Measurements from ENCODE around the gene BRI3.

The BRI3 gene

DNA sequence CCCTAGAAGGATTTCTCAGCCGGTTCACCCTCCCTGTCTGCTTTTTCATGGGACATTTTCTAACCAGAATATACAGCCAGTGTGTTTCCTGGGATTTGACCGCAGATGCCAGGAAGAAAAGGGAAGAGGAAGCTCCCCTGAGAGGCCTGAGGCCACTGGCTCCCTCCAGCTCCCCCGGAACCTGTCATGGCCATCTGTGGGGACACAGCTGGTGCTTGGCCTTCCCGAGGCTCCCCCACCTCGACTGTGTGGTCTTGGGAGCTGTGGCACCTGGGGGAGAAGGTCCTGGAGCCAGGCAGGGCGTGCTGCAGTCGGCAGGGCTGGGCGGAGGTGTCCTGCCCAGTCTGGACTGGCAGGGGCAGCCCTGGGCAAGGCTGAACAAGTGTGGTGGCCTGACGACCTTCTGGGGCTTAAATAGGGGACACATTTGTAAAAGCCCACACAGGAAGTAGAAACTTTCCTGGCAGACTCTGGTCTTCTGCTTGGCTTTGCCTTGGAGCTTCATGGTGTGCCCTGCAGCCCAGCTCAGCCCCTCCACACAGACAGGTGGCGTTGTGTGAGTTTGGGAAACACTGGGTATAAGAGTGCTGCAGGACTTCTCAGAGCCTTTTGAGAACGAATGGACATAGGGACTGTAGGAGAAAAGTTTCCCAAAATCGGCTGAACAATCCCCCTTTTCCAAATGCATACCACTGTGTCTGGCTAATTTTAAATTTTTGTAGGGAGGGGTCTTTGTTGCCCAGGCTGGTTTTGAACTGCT is 6.8 kb downstream of the BRI3 start:
- no peak for DNase-seq

DNA sequence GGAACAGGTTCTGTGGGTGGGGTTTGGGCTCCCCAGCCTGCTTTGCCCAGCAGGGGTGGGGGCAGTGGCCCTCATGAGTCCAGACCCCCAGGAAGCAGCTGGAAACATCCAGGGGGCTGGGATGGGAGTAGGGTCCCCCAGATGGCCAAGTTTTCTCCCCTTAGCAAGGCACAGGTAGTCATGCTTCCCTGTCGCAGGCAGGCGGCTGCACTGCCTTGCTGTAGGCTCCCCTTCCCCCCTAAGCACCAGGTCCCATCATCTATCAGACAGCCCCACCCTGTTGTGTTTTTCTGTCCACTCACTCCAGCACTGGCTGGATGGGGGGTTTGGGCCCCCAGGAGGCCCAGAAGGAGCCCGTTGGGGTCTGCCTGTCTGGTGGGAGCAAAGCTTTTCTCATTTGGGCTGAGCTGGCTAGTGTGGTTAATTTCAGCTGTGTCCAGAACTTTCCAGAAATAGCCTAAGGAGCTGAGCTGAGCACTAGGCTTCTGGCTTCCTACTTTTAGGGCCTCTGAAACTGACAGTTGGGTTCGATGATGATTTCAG is 7.9 kb downstream of the BRI3 start:
- DNase-seq, result no peak

DNA sequence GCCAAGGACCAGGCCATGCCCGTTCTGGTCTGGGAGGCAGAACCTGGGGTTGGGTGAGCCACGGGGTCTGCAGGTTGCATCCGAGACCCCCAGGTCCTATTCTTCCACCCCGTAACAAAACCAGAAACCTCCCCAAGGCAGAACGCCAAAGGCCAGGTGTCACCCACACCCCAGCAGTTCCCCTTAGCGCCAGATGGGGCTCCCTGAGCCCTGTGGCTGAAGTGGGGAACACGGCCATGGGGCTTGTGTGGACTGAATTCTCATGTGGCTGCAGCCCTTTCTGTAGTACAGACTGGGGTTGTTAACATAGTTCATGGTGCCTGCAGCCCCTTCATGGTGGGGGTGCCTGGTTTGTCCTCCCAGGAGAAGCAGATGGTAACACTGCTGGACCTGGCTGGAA is 10.2 kb downstream of the BRI3 start:
- DNase-seq, result no peak

DNA sequence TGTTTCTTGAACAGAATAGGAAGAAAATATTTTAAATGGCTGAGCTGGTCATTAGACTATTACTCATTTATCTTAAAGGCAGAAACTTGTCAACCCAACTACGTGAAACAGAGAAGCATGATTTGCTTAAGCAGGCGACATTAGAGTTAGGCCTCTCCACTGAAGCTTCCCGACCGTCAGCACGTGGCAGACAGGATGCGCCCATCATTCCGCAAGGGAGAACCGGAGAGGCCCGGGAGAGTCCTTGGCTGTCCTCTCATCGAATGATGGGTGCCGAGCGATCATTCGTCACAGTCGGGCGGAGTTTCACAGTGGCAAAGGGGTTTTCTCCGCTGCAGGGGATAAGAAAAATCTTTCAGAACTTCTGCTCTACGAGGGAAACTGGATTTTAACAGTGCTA is 11.8 kb downstream of the BRI3 start:
- no peak for DNase-seq

DNA sequence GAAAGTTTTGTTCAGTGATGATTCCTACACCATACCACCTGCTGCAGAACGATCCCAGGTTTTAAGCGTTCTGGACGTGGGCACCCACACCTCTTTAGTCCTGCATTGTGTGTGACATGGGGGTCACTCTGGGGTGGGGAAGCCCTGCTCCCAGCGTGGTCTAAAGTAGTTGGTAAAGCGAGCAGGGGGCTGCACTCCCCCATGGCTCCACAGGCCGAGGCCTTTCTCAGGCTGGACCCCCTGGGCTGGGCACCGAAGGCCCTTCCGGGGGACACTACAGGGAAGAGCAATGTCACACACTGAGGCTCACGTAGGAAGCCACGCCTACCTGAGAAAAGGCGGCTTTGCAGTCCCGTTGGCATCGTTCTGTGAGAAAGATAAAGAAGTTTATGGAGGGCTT is 12.3 kb downstream of the BRI3 start:
- DNase-seq, result no peak

DNA sequence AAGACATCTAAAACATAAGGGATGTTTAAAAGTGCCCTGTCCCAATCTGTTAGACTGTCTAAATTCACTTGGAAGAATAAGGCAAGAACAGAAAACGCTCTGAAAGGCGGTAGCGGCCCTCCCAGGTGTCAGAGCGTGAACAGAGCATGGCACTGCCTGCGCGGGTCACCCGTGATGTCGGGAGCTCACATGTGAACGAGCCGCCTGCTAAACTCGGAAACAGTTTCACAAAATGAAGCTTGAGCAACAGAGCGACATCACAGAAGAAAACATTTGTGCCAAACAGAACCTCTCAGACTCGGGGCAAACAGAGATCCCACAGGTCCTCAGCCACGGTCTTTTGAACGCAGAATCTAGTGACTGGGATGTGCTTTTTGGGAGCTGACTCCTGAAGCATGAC is 12.8 kb downstream of the BRI3 start:
- DNase-seq, result no peak

DNA sequence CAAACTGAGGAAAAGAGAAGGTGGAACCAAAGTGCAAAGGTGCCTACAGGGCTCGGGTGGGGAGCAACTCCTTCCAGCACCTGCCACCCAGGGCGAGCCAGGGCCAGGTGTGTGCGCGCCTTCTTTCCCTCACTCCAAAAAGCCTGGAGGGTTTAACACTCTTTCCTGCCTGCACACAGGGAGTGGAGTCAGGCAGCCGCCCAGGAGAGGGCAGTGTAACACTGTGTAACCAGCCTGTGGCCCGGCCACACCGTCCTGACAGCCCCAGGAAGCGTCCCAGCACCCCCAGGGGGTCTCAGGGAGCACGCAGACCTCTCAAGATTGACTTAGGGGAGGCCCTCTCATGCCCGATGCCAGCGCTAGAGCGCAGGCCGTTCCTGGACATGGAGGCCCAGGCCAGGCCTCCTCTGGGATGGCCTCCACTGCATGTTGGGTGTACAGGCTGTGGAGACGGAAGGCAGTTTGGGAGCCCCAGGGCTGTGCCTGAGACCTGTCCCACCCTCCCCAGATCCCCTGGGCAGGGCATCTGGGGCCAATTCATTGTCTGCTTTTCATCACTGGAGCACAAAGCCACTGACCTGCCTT is 13.4 kb downstream of the BRI3 start:
- DNase-seq, result peak; percentile 88 to 89

DNA sequence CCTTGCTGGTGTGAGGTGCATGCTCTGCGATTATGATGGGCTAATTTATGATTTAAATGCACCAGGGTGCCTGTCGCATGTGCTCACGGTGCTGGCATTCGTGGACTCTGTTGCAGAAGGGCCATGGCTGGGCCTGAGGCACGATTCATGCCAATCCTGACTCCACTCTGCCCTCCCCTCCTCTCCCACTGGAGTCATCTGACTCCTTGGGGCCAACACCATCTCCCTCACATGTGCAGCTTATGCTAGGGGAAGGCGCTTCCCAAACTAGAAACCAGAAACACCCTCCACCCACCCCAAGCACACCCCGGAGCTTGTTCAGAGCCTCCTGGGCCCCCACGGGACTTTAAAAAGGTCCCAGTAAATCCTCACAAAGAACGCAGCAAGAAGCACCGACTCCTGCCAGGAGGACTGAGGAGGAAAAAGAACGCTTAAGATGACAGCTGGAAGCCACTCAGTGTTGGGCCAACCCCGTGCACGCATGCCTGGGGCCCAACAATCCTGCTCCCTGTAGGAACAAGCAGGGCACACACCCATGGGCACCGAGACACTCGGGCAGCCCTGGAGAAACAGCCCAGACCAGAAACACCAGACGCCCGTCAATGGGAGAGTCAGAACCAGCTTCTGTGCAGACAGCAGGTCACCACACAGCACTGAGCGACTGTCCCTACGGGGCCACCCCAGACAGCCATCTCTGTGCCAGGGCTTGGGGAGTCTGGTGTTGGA is 14.1 kb downstream of the BRI3 start:
- DNase-seq, result no peak

DNA sequence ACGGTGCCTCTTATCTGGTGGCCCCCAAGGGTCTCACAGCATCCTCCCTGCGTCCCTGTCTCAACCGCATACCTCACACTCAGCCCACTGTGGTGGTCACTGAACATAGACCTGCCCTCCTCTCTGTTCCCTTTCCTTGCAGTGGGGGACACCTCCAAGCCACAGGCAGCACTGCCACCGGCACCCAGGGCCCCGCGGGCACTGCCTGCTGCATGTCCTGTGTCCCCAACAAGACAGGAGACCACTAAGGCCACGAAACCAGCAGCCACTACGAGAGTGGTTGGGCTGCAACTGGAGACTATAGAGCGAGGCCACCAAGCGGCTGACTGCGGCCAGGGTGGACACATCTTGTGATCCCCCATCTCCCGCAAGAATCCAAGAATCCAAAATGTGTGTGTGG is 15.3 kb downstream of the BRI3 start:
- no peak for DNase-seq

DNA sequence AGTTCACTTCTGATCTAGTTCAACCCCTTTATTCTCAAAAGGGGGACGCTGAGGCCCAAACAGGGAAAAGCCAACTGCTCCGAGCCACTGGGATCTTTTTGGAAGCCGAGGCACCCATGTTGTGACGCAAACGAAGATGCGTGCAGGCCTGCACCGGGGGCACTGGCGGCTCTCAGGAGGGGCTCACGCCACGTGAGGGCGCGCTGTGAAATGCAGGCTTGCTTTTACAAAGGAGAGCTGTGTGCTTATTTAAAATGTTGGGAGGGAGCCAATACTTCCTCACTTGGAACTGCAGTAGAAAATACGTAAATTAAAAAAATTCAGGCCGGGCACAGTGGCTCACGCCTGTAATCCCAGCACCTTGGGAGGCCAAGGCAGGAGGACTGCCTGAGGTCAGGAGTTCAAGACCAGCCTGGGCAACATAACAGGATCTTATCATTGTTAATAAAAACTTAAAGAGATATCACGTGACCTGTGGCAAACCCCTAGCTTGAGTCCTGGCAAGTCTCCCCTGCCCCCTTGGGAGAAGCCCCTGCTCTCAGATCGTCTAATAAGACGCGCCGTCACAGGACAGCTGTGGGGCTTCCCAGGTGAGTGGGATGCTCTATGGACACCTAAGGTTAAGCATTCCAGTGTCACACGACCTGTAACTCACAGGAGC is 16.3 kb downstream of the BRI3 start:
- DNase-seq, result no peak

DNA sequence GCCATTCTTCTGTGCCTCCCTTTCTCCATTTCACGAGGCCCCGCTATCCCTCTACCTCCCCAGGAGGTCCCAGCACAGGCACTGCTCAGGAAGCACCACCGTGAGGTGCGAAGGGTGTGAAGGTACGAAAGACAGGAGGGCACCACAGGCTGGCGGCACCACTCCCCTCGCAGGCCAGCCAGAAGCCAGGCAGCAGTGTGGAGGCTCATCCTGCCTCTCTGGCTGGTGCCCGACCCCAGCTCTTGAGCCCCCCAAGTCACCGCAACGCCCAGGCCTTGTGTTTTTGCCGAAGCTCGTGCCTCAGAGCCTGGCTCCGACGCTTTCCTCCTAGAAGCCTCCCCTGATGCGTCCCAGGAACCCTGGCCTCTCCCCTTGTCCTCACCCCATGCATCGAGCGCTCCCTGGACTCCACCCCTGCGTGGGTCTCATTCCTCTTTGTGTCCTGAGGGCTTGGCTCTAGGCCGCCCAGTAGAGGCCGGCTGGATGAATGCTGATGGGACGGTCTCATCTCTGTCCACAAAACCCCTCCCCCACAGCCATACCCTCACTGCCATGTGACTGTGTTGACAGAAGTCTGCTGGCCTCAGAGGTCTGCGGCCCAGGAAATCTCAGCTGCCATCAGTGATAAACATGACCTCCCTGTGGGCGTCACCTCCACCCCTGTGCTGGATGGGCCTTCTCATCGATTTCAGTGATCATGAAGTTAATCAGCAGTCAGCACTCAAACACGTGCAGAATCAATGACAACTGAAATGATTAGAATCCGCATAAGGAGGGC is 19.3 kb downstream of the BRI3 start:
- DNase-seq, result no peak

DNA sequence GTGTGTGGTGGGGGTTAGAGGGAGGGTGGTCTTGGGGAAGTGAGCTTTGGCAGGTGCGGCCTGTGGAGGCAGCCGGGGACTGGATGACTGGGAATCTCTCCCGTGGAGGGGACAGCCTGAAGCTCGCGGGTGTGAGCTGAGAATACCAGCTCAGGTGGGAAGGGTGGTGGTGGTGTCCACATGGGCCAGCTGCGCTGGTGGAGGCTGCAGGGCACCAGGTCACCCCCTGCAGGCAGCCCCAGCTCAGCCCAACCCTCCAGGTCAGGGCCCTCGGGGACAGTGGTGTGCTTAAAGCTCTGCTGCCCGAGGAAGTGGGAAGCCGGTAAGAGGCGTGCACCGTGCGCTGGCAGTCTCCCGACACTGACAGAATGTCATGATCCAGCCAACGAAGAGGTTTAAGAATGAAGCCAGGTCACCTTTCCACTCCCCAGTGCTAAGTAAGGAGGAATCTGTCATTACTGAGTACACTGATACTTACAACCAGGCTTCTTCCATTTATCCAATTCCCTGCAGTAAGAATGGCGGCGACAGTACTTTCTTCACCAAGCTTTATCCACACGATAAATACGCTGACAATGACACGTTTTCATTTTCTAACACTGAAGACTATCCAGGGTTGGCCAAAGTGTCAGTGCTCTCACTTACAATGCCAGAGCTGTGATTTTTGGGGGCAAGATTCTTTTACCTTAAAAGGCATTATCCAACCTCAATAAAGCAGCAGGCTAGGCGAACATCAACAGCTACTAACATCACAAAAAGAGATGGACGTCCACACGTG is 20.4 kb downstream of the BRI3 start:
- no peak for DNase-seq

DNA sequence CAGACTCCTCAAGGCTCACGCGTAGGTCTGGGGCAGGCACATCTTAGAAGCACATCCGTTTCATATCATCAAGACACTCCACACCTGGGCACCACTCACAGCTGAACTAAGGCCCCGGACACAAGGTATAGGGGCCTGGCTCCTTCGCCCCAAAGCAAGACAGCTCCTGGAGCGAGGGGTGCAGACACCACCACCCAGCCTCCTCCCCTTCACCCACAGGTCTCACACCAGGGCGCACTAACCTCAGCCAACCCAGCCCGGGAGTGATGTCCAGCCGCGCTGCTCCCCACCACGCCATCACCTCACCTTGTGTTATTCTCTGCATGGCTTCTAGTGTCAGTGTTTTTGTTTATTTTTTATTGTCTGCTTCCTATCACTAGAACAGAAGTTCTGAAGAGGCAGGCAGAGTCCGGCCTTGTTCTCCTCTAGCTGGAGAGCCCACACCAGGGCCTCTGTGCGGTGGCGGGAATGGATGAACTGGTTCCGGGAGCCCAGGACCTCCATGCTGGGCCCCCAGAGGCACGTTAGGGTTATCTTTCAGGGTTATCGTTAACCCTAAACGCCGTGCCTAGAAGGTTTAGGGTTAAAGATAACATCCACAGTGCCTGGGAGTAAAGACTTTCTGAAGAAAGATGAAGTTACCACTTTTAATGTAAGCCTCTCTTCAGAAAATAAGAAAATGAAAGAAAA is 21.8 kb downstream of the BRI3 start:
- no peak for DNase-seq

DNA sequence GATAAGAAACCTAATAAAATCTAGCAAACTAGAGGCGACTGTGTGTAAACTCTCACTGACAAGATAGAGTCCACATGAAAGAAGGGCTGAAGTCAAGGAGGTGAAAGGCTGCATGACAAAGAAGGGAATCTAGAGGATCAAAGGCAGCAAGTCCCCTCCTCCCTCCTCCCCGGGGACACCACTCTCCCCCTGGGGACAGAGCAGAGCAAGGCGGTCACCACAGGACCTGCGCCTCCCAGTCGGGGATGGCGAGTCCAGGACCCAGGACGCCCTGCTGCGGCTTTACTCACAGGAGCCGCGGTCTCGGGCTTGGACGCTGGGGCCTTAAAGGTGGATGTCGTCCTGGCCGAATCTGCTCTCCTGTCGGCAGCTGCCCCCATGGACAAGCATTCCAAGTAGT is 22.4 kb downstream of the BRI3 start:
- DNase-seq, result no peak

DNA sequence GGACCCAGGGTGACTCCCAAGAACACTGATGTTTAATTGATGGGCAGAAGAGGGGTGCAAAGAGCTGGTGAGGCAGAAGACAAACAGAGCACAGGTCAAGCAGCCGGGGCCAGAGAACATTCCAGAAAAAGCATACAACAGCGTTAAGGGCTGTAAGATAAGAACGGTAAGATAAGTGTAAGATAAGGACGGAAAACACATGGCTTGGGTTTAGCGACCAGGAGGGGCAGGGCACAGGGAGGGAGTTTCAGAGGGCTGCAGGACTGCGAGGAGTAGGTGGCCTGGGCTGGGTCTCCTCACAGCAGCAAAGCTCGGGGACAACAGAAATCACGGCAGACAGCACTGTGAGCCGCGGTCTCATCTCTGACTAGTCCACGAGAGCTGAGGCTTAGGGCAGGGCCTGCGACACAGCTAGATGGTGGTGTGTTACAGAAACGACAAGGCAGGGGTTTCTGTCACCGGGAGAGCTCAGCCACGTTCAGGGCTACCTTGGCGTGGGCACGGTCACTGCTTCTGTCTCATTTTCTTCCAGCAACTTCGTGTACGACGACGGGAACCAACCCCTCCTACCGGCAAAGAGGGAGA is 24.6 kb downstream of the BRI3 start:
- no peak for DNase-seq

DNA sequence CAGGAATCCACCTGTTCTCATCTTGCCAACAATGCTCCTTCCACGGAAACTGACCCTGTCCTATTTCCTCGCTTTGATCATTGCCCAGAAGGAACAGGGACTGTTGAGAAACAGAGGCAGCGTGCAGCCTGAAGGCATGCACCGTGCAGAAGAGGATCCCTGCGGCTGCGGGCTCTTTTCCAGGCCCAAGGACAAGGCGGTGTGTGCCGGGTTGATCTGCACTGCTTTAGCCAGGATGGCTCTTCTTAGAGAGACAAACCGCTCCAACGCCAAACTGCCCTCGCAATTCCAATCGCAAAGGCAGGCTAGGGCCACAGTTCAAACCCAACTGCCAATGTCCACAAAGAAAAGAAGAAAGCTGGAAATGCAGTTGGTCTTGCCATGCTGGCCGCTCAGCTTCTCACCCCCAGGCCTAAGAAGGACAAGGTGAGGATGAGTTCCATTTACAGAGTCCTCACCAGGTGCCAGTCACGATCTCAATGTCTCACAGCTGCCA is 26.5 kb downstream of the BRI3 start:
- DNase-seq, result no peak

DNA sequence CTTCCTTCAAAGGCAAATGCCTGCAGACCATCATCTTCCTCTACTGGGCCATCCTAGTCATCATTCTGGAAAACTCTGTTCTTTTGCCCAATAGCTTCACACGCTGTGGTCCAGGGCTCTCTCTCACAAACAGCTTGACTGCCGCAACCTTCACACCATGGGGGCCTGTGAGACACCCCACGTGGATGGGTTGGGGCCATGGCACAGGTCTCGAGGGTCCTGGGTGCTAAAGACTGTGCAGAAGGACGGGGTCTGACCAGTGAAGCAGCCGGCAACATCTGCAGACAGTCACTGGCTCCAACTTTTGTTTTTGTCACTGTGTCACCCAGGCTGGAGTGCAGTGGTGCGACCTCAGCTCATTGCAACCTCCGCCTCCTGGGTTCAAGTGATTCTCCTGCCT is 28.1 kb downstream of the BRI3 start:
- no peak for DNase-seq

DNA sequence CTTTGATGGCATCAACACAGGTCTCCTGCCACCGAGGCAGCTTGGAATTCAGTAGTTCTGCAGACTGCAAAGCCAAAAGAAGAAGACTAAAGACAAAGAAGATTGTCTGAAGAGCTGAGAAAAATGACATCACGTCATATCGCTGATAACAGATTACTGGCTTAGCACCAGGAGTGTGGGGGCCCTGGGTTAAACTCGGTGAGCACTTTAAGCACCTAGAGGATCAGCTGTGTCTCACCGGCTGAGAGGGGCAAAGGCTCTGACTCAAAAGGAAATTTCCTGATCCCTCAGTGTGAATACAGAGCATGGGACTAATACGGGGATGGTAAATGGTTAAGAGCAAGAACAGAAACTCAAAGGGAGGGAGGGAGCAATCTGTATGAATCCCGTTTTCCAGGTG is 30.7 kb downstream of the BRI3 start:
- no peak for DNase-seq

DNA sequence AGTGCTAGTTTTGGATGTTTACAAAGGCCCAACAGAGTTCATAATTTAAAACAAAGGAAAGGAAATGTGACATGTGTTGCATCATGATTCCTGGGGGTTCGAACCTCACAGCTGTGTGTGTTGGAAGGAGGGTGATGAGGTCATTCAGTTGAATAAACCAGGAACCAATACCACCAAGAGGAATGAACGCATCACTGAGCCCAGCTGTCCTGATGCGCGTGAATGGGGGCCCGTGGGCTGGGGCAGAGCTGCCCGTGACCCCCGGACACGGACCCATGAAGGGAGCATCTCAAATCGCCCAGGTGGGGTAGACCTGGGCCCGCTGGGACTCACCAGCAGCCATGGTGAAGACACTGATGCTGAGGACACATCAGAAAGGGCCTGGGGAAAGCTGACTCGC is 33.0 kb downstream of the BRI3 start:
- no peak for DNase-seq

DNA sequence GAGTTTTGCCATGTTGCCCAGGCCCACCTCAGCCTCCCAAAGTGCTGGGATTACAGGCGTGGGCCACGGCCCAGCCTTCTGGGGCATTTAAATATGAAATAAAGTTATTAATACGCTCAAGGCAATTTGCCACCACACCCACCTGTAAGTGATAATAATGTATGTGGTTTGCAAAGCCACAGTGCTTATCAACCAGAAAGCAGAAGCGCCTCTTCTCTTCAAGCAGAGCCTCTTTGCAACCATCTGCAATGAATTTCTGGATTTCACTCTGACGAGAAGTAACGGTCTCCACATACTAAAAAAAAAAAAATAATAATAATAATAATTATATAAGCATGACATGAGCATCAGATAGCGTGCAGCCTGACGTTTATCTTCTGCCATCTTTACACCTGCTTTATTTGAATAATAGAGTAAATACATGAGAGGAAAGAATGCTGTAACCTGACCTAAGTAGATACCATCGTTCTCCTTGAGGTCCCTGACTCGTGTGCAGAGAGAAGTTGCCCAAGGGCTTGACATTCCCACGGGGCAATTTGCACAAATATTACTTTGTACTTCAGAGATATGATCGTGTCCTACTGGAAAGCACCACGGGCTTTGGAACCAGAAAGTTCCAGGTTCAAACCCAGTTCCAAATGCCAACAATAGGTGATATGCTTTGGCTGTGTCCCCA is 34.0 kb downstream of the BRI3 start:
- no peak for DNase-seq
